Measurements from ENCODE around the gene PRAMEF20. TPM values are rescaled to one million over a fixed set of nuclear protein-coding genes. Genes with fewer than 3 reads are reported as not detected.

PRAMEF20 gene
- not detected in 2 replicates for total RNA-seq

DNA sequence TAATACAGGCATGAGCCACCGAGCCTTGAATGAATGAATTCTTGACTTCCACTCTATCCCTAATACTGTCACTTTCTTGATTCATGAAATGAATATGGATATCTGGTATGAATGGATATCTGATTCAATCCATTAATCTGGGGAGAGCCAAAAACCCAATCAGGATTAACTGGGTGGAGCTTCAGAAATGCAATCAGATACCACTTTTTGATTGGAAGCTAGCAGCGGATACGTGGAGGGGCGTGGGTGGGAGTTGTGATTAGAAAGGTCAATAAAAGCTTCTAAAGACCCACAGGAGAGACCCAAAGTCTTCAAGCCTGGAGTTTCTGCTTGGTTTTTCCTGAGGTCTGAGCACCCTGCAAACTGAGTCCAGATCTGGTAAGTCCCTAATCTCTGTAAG lies at the start of gene PRAMEF20:
PRAMEF20 (plus strand) TSS at position 301 of the 400 bp plus-strand sequence. CDS start 5,905 bp downstream, outside the sequence.

DNA sequence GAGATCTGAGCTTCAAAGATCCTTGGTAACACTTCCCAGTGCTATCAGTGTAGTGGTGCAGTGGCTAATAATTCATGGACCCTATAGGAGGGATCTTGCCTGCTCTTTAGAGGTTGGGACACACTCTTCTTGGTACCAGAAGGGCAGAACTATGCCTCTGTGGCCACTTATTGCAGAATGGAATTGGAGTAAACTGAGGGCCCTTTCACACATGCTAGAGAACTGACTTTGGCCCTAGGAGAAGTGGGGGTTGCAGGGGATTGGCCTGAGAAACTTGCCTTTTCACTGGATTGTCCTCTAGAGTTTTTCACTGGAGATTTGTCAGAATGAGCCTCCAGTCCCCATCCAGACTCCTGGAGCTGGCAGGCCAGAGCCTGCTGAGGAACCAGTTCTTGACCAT lies 20.9 kb upstream of the PRAMEF20 start, which contains the start of gene PRAMEF17:
PRAMEF17 (plus strand) TSS at position 301 of the 400 bp plus-strand sequence; CDS start at position 327, 26 bp downstream.

Other genes with a start within 250 kb of the PRAMEF20 start
- gene HNRNPCL4, start 244.8 kb upstream of the PRAMEF20 start, total RNA-seq, result not detected in 2 replicates
- not detected in 2 replicates for gene PRAMEF9, start 238.6 kb upstream of the PRAMEF20 start, total RNA-seq
- not detected in 2 replicates for gene PRAMEF13, start 209.0 kb upstream of the PRAMEF20 start, total RNA-seq
- not detected in 2 replicates for gene PRAMEF18, start 184.3 kb upstream of the PRAMEF20 start, total RNA-seq
- not detected in 2 replicates for gene PRAMEF5, start 156.3 kb upstream of the PRAMEF20 start, total RNA-seq
- not detected in 2 replicates for gene PRAMEF8, start 125.3 kb upstream of the PRAMEF20 start, total RNA-seq
- not detected in 2 replicates for gene PRAMEF33, start 106.9 kb upstream of the PRAMEF20 start, total RNA-seq
- gene PRAMEF15, start 94.9 kb upstream of the PRAMEF20 start, total RNA-seq, result not detected in 2 replicates
- not detected in 2 replicates for gene PRAMEF14, start 63.3 kb upstream of the PRAMEF20 start, total RNA-seq
- not detected in 2 replicates for gene PRAMEF19, start 38.5 kb upstream of the PRAMEF20 start, total RNA-seq
- not detected in 2 replicates for gene PRAMEF17, start 20.8 kb upstream of the PRAMEF20 start, total RNA-seq
- gene LRRC38, start 103.6 kb downstream of the PRAMEF20 start, total RNA-seq, result 0.09 and 0.28 TPM in 2 replicates
- 102 and 144 TPM in 2 replicates for gene PDPN, start 173.4 kb downstream of the PRAMEF20 start, total RNA-seq

Data from smooth muscle cell of bladder (primary cell).